Medulla oblongata (tissue), 1 donor: ENCODE measurements around the gene M1AP.
"Not testable (repeated sequence)": the region's sequence is repeated elsewhere in the genome, so short reads cannot be mapped to it uniquely, and the experiment has no call there.

ENCODE experiments used
- DNase-seq: peaks from one replicate; pipeline ENCODE4 v3.0.0-alpha.2; 2015; ENCODE audit errors: extremely low spot score

The M1AP gene

DNA sequence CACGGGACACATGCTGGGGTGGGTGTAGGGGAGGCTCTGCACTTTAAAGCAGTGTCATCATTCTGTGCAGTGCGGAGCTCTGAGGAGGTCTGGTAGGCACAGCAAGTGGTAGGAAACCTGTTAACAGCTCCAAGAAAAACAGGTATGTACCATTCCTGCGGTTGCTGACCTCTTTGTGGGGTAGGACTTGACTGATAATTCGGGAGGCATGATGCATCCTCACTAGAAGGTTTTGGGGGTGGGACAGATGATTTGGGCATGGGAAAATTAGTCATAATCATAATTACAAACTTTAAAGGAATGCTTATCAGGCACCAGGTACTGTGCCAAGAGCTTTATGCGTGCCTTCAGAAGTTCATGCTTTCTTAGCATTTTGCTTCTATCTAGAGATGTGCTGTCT, 83.9 kb downstream of the M1AP start:
- DNase-seq, result no peak

- no peak for DNase-seq
Measured at GRCh38 chr2:74562126-74562775, 85.9 kb downstream of the M1AP start.

- DNase-seq, result not testable (repeated sequence)
Measured at GRCh38 chr2:74561022-74561421, 87.1 kb downstream of the M1AP start.

GRCh38 chr2:74560591-74560990, 87.5 kb downstream of the M1AP start:
- DNase-seq, result no peak

GRCh38 chr2:74559912-74560311, 88.2 kb downstream of the M1AP start:
- no peak for DNase-seq

DNA sequence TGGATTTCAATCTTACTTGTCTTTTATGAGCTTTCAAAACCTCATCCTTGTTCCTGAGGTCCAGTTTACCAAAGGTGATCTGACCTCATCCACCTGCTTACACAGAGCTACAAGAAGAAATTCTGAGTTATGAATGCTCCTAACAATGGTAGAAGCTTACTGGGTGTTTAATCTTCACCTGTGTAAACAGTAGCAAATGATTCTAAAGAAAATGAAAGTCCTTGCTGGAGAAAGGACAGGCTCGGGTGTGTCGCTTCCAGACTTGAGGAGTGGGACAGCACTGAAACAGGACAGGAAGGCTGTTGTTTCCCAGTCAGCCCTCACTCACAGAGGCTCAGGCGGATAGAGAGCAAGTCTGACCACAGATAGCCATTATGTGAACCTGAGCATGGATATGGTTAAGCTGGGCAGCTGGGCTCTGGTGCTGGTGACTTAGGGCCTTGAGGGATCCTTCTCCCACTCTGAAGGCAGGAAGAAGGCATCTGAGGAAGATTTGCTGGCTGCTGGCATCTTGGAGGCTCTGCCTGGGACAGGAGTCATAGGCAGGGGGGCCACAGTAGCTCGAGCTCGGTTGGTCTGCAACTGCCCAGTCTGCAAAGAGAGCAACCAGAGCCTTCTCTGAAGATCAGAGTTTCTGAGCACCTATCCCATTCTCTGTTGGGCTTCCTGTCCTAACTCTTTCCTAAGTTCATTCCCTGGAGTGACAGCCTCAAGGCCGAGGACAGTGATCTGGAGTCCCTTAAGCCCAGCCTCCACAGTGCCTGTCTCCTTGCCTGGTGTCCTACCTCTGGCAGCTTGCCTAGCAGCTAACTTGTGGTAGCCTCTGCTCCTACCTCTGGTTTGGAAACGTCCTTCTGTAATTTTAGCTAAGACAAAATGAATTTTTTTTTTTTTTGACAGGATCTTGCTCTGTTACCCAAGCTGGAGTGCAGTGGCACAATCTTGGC, 89.6 kb downstream of the M1AP start:
- no peak for DNase-seq

DNA sequence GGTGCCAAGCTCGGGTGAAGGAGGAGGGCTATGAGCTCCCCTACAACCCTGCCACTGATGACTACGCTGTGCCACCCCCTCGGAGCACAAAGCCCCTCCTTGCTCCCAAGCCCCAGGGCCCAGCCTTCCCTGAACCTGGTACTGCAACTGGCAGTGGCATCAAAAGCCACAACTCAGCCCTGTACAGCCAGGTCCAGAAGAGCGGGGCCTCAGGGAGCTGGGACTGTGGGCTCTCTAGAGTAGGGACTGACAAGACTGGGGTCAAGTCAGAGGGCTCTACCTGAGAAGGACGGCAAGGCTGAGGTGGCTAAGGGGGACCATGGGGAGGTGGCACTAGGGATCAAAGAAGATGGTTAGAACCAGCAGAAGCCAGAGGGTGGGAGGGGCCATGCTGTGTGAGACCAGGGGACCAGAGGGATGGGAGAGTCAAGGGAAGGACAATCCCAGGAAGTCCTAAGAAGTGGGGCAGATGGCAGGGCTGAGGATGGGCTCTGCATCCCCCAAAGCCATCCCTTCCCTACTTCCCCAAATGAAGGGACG, 91.2 kb downstream of the M1AP start:
- no peak for DNase-seq

GRCh38 chr2:74556159-74556558, 92.0 kb downstream of the M1AP start:
- no peak for DNase-seq

GRCh38 chr2:74555610-74556103, 92.5 kb downstream of the M1AP start:
- peak; percentile 54 for DNase-seq

DNA sequence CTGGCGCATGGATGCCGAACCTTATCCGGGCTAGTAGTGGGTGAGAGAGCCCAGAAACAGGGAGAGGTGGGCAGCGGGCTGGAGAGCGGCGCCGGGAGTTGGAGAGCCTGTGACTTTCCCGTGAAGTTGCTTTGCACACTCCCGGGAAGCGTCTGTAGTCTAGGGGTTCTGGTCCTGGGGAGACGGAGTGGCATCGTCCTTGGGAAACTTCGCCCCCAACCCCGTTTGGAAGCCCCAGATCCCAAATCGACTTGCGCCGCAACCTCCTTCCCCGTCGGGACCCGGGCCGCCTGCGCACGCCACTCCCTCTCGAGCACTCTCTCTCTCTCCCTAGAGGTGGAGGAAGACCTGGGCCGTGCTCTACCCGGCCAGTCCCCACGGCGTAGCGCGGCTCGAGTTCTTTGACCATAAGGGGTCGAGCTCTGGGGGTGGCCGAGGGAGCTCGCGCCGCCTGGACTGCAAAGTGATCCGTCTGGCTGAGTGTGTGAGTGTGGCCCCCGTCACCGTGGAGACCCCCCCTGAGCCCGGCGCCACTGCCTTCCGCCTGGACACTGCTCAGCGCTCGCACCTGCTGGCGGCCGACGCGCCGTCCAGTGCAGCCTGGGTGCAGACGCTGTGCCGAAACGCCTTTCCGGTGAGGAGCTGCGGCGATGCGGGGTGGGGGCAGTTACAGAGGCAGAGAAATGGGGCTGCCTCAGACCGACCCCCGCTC, 93.2 kb downstream of the M1AP start:
- DNase-seq, result no peak

DNA sequence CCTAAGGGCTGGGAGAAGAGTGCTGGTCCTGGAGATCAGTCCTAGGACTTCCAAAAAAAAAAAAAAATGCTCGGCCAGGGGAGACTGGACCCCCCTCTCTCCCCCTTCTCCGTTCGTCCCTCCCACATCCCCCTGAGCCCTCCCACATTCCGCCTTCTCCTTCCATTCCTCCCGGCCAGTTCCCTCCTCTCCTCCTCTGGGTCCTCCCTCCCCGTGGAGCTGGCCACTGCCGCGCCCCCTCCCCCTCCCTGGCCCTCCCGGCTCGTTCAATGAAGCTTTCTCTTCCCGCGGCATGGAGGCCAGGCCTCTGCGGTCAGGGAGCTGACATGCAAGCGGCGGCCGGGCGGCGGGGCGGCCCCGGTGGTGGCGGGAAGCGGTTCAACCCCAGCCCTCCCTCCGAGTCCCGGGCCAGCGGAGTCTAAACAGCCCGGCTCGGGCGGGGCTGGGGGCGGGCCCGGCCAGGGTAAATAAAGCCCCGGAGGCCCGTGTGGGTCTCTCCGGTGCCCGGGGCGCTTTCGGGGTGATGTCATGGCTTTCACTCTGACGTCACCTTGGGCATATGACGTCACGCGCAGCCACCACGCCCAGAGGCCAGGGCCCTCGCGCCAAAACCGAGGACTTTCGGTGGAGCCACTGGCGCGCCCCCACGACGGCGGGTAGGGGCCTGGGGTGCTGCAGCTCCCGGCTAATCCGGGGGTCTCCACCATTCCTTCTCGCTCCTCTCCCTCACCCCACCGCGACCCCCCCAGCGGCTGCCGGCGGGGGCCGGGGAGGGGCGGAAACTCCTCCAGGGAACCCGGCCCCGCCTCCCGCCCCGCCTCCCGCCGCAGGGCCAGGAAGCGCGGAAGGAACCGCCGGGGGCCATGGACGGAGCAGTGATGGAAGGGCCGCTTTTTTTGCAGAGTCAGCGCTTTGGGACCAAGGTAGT, 94.0 kb downstream of the M1AP start, which contains the start of the genes DOK1 and LOXL3:
DOK1 (plus strand) TSS at position 829 of the 928 bp plus-strand sequence; CDS start at position 864, 35 bp downstream.
LOXL3 (minus strand) TSS at position 51 of the 928 bp plus-strand sequence. CDS start 1,308 bp downstream, outside the sequence.
- peak; percentile 83 for DNase-seq

- DNase-seq, result peak; percentile 22
Measured at GRCh38 chr2:74552914-74553811, 95.0 kb downstream of the M1AP start.

- DNase-seq, result no peak
Measured at GRCh38 chr2:74551942-74552913, 95.9 kb downstream of the M1AP start.

DNA sequence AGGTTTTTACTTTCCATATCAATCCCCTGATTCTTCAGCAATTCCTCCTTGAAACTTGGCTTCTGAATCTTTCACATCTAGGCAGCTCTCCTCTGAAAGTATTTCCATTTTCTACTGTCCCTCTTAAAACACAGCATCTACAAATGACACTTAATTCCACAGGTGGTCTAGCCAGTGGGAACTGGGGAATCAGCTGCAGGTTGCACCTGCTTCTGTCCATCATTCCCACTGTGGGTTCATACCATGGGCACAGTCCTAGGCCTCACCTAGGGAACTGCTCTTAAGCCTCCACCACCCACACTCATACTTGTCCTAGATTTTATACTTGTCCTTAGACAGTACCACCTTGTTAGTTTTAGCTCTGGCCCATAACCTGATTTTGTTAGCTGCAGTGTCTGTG, 96.6 kb downstream of the M1AP start:
- DNase-seq, result no peak

GRCh38 chr2:74550231-74550630, 97.9 kb downstream of the M1AP start:
- no peak for DNase-seq

DNA sequence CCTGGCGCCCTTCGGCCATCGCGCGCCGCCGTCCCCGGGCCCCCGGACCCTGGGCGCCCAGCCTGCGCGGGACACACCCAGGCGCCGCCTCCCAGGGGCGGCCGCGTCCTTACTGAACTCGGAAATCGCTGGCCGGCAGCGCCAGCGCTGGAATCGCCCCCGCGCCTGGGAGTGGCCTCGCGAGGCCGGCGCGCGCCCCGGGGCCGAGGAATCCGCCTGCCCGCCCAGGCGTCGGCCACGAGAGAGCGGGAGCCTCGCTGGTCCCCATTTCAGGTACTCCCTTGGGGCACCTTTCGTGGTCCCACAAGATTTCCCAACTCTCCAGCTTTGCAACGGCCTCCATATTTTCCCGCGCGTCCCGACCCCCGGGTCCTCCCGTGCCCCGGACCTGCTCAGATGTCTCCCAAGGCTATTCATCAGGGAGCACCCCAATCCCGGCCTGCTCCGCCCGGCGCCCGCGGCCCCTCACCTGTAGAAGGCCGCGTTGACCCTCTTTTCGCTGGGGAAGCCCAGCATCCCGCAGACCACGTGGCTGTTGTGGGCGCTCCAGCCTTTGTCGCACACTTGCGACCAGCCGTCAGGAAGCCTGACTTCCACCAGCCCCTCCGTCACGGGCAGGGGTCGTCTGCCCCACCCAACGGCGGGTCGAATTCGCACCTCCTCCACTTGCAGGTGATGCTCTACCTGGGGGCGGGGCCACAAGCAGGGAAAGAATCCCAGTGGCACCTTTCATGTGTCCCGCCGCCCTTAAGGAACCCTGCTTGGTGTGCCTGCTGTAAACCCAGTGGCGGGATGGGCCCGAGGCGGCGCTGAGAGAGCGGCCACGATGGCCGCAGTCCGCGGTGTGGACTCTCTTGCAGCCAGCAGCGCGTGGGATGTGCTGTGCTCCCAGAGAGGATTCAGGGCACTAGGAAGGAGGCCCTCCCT, 99.0 kb downstream of the M1AP start:
- DNase-seq, result peak; percentile 32

DNA sequence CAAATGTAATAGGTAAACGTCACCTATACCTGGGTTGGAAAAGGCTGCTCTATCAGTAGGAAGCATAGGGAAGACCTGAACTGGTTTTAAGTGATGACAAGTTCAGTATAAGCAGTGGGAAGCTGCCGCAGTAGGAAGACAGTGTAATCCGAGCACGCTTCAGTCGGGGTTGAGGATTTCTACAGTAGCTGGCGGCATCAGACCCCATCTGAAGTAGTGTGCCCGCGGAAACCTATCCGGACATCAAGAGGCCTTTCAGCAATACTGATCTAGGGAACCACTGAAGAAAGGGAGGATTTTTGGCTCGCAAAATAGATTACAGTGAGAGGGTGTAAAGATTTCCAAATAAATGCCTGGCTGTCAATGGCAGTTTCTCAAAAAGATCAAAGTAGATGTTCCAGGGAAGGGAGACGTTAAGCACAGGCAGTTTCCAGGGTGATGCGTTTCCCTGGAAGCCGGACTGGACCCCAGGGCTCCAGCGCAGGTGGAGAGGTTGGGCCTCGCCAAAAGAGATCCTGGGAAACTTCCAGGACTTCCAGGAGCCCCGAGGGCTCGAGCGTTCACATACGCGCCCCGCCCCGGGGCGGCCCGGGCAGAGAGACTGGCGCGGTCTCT, 99.7 kb downstream of the M1AP start:
- no peak for DNase-seq
